ENCODE data around the gene SFTPA2. TPM values are rescaled to one million over a fixed set of nuclear protein-coding genes. Genes with fewer than 3 reads are reported as not detected.
"Not testable (repeated sequence)": the region's sequence is repeated elsewhere in the genome, so short reads cannot be mapped to it uniquely, and the experiment has no call there.

The SFTPA2 gene
- total RNA-seq, 3 donors from 2014 or later (not counting 1 experiment from before 2014, with no cell fraction given): not detected

DNA sequence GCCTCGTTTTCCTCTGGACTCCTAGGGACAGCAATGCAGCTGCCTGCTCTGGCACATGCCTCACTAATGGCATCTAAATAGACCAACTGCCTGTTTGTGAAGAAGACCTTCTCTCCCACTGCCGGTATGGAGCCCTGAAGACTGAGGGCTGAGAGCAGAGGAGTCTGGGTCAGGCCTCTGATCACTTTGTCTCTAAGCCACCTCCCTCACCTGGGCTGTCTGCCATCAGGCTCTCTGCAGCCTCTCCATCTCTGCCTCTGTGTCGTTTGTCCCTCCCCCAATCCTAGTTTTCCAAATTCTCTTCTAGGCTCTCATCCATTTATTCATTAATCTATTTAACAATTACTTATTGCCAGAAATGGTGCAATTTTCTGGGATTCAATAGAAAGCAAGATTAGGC, 35.3 kb upstream of the SFTPA2 start:
- WGBS (ENCODE audit: insufficient coverage): 62% methylated on average over 3 of the region's 3 CpGs
- Mint-ChIP-seq H3K27me3 (ENCODE audit: low read depth in 2 of 2) (peaks cover 9 to 36% of the 10 kb centered on the region in 2 donors), H3K9me3 (peaks cover 0 to 4% of the 10 kb centered on the region in 2 donors), H3K36me3 (peaks cover 9% of the 10 kb centered on the region), H3K27ac (no peak overlapping the region), H3K4me3 (no peak overlapping the region), H3K4me1 (no peaks in the 10 kb centered on the region)
- no peak overlapping the region for H3K4me3 ChIP-seq (ENCODE audit: low read length)
- H3K27ac ChIP-seq (ENCODE audit: low read length): no peak overlapping the region
- no peaks in the 10 kb centered on the region for H3K36me3 ChIP-seq (ENCODE audit: control insufficient read depth, insufficient read depth, low read length)
- TF ChIP-seq, protein P1, sequence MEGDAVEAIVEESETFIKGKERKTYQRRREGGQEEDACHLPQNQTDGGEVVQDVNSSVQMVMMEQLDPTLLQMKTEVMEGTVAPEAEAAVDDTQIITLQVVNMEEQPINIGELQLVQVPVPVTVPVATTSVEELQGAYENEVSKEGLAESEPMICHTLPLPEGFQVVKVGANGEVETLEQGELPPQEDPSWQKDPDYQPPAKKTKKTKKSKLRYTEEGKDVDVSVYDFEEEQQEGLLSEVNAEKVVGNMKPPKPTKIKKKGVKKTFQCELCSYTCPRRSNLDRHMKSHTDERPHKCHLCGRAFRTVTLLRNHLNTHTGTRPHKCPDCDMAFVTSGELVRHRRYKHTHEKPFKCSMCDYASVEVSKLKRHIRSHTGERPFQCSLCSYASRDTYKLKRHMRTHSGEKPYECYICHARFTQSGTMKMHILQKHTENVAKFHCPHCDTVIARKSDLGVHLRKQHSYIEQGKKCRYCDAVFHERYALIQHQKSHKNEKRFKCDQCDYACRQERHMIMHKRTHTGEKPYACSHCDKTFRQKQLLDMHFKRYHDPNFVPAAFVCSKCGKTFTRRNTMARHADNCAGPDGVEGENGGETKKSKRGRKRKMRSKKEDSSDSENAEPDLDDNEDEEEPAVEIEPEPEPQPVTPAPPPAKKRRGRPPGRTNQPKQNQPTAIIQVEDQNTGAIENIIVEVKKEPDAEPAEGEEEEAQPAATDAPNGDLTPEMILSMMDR (IDR thresholded peaks at IDR 0.05): no peak
- intact Hi-C loops (cut with micrococcal nuclease): no loop called here
- H3K27me3 ChIP-seq (ENCODE audit: control insufficient read depth, insufficient read depth, low read length): no peaks in the 10 kb centered on the region
- no peak for ATAC-seq
- no peaks in the 10 kb centered on the region for H3K4me1 ChIP-seq (ENCODE audit: control insufficient read depth, insufficient read depth, low read length)
- DNase-seq: no peak
- H3K9me3 ChIP-seq (ENCODE audit: control insufficient read depth, insufficient read depth, low read length): peaks cover 3% of the 10 kb centered on the region

DNA sequence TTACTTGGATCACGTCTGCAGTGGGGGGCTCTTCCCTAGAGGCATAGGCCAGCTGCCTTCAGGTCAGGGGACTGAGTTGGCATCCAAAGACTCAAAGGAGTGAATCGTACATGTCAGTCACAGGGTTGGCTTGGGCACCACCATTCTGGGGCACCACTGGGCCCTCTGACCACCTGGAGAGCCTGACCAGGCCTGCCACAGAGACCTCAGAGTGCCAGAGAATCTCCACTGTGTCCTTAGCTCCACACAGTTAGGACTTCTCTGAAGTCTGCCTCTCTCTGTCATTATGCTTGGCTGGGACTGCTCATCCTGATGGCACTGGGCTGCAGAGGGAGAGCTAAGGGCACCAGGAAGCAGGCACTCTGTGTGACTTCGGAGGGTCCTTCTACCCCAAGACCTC, 34.4 kb upstream of the SFTPA2 start:
- H3K9me3 Mint-ChIP-seq; H3K4me1 Mint-ChIP-seq; H3K4me1 ChIP-seq (ENCODE audit: control insufficient read depth, insufficient read depth, low read length); intact Hi-C loops (cut with micrococcal nuclease); H3K36me3 Mint-ChIP-seq; H3K4me3 Mint-ChIP-seq; H3K4me3 ChIP-seq (ENCODE audit: low read length); ATAC-seq; H3K27me3 ChIP-seq (ENCODE audit: control insufficient read depth, insufficient read depth, low read length); H3K9me3 ChIP-seq (ENCODE audit: control insufficient read depth, insufficient read depth, low read length); H3K36me3 ChIP-seq (ENCODE audit: control insufficient read depth, insufficient read depth, low read length); H3K27ac Mint-ChIP-seq; H3K27ac ChIP-seq (ENCODE audit: low read length); DNase-seq: not testable (repeated sequence)
- peaks cover 8 to 36% of the 10 kb centered on the region in 2 donors for H3K27me3 Mint-ChIP-seq (ENCODE audit: low read depth in 2 of 2)
- 83% methylated on average over 2 of the region's 3 CpGs for WGBS (ENCODE audit: insufficient coverage)

DNA sequence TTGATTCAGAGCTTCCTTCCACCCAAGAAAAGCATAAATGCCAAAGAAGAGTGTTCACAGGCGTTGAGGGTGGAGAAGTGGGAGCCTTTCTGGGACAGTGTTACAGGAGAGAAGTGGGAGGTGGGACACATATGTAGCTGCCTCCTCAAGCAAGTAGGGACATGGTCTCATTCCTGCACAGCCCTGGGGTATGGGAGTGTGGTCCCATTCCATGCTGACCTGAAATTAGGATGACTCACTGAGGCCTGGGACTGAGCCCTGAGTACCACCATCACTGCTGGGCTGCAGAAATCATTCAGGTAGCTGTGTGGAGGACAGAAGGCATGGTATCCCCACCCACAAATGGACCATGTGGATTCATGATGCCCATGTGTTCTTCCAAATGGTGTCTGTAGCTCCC, 33.2 kb upstream of the SFTPA2 start:
- Mint-ChIP-seq H3K4me3 (no peak overlapping the region), H3K27ac (no peak overlapping the region), H3K4me1 (no peaks in the 10 kb centered on the region), H3K36me3 (peaks cover 9% of the 10 kb centered on the region), H3K27me3 (ENCODE audit: low read depth in 2 of 2) (peaks cover 14 to 47% of the 10 kb centered on the region in 2 donors), H3K9me3 (peaks cover 0 to 4% of the 10 kb centered on the region in 2 donors)
- Histone ChIP-seq H3K27ac (ENCODE audit: low read length) (no peak overlapping the region), H3K27me3 (ENCODE audit: control insufficient read depth, insufficient read depth, low read length) (no peaks in the 10 kb centered on the region), H3K36me3 (ENCODE audit: control insufficient read depth, insufficient read depth, low read length) (no peaks in the 10 kb centered on the region), H3K4me1 (ENCODE audit: control insufficient read depth, insufficient read depth, low read length) (no peaks in the 10 kb centered on the region), H3K9me3 (ENCODE audit: control insufficient read depth, insufficient read depth, low read length) (peaks cover 3% of the 10 kb centered on the region), H3K4me3 (ENCODE audit: low read length) (no peak overlapping the region)
- no peak for DNase-seq
- no peak for ATAC-seq
- intact Hi-C loops (cut with micrococcal nuclease): no loop called here
- 83% methylated on average over 1 of the region's 1 CpG for WGBS (ENCODE audit: insufficient coverage)
- TF ChIP-seq, protein P1 (IDR thresholded peaks at IDR 0.05): no peak

DNA sequence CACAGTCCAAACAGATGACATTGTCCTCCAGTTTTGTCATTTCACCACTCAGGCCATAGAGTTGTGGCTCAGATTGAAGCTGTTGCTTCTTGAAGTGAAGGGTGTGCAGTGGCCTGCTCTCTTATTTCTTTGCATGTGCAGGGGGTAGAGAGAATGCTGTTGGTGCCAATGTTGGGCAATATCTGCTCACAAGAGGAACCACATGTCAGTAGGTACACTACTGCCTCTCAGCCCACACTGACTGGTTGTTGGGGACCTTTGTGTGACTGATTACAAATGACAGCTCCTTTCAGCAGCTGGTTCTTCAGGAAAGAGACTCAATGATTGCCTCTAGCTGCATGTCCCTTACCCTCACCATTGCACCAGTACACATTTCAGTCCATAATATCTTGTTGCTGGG, 28.6 kb upstream of the SFTPA2 start:
- Mint-ChIP-seq H3K9me3 (no peaks in the 10 kb centered on the region), H3K36me3 (no peaks in the 10 kb centered on the region), H3K27me3 (ENCODE audit: low read depth in 2 of 2) (peaks cover 9 to 49% of the 10 kb centered on the region in 2 donors), H3K4me1 (no peaks in the 10 kb centered on the region), H3K4me3 (no peak overlapping the region), H3K27ac (no peak overlapping the region)
- Histone ChIP-seq H3K4me1 (ENCODE audit: control insufficient read depth, insufficient read depth, low read length) (no peaks in the 10 kb centered on the region), H3K9me3 (ENCODE audit: control insufficient read depth, insufficient read depth, low read length) (no peaks in the 10 kb centered on the region), H3K27me3 (ENCODE audit: control insufficient read depth, insufficient read depth, low read length) (no peaks in the 10 kb centered on the region), H3K4me3 (ENCODE audit: low read length) (no peak overlapping the region), H3K27ac (ENCODE audit: low read length) (no peak overlapping the region), H3K36me3 (ENCODE audit: control insufficient read depth, insufficient read depth, low read length) (no peaks in the 10 kb centered on the region)
- TF ChIP-seq, protein P1 (IDR thresholded peaks at IDR 0.05): no peak
- ATAC-seq (no peak), DNase-seq (no peak)
- intact Hi-C loops (cut with micrococcal nuclease): no loop called here
